ENCODE measurements around the gene LIG4. TPM values are rescaled to one million over a fixed set of nuclear protein-coding genes. Genes with fewer than 3 reads are reported as not detected.

The LIG4 gene
- total RNA-seq, 1 donor from 2014 or later = 7.4 TPM

DNA sequence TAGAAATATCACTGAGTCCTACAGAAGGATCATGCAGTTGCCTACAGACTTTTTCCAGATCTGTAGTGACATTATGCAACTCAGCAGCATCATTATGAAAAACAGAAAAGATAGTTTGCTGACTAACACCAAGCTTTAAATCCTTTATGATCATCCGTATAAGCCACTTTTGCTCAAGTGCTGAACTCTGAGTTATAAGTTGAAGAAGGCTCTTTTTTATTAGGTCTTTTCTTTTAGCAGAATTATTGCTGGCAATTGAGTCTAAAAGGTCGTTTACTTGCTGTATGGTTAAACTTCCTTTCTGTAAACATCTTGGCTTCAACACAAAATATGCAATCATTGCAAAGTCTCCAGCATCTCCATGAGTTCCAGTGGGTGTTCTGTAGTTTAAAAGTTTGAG lies 4.8 kb downstream of the LIG4 start:
- peaks cover 12% of the 10 kb centered on the region for H3K4me1 ChIP-seq
- H3K9me3 ChIP-seq = no peaks in the 10 kb centered on the region
- DNase-seq (ENCODE audit: extremely low spot score in 2 of 2) = no peak
- peaks cover 0 to 7% of the 10 kb centered on the region in 2 donors for H3K36me3 ChIP-seq
- no peak overlapping the region for H3K27ac ChIP-seq
- no peaks in the 10 kb centered on the region for H3K27me3 ChIP-seq
- intact Hi-C loops (cut with DNase I) = no loop called here
- H3K4me3 ChIP-seq = no peak overlapping the region
- TF ChIP-seq POLR2A (IDR thresholded peaks at IDR 0.05) (no peak), POLR2AphosphoS5 (IDR thresholded peaks at IDR 0.05; ENCODE audit: insufficient read depth in 1 of 2, low read depth in 1 of 2) (no peak)
- TF ChIP-seq, protein P1, sequence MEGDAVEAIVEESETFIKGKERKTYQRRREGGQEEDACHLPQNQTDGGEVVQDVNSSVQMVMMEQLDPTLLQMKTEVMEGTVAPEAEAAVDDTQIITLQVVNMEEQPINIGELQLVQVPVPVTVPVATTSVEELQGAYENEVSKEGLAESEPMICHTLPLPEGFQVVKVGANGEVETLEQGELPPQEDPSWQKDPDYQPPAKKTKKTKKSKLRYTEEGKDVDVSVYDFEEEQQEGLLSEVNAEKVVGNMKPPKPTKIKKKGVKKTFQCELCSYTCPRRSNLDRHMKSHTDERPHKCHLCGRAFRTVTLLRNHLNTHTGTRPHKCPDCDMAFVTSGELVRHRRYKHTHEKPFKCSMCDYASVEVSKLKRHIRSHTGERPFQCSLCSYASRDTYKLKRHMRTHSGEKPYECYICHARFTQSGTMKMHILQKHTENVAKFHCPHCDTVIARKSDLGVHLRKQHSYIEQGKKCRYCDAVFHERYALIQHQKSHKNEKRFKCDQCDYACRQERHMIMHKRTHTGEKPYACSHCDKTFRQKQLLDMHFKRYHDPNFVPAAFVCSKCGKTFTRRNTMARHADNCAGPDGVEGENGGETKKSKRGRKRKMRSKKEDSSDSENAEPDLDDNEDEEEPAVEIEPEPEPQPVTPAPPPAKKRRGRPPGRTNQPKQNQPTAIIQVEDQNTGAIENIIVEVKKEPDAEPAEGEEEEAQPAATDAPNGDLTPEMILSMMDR (IDR thresholded peaks at IDR 0.05) = no peak

DNA sequence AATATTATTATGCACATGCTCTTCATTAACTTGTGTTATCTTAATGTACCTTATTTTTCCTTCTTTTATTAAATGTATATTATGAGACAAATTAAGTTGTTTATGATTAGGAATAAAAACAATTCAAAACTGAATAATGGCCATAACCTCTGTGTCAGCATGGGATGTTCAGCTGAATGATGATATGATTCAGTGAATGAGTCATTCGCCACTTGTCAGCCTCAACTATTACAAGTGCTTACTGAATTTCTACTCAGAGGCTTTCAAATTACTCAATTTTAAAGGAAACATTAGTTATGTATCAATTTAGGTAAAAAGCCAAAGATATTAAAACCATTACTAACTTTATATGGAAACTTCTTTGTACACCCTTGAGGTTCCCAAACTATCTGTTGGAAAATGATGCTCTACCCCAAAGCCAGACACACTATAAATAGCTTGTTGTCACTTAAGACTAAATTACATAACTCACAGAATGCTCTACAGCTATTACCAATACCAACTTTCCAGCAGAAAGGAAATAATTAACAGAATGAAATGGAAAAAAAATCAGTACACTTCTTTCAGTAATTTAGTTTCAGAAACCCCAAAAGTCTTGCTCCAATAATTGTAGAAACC lies 14.4 kb downstream of the LIG4 start:
- Histone ChIP-seq H3K4me3 (no peak overlapping the region), H3K36me3 (no peaks in the 10 kb centered on the region), H3K27ac (no peak overlapping the region), H3K27me3 (no peaks in the 10 kb centered on the region), H3K4me1 (no peaks in the 10 kb centered on the region), H3K9me3 (no peaks in the 10 kb centered on the region)
- TF ChIP-seq, protein P1 (IDR thresholded peaks at IDR 0.05) = no peak
- TF ChIP-seq POLR2AphosphoS5 (IDR thresholded peaks at IDR 0.05; ENCODE audit: insufficient read depth in 1 of 2, low read depth in 1 of 2) (no peak), POLR2A (IDR thresholded peaks at IDR 0.05) (no peak)
- intact Hi-C loops (cut with DNase I) = no loop called here
- DNase-seq (ENCODE audit: extremely low spot score in 2 of 2) = no peak

DNA sequence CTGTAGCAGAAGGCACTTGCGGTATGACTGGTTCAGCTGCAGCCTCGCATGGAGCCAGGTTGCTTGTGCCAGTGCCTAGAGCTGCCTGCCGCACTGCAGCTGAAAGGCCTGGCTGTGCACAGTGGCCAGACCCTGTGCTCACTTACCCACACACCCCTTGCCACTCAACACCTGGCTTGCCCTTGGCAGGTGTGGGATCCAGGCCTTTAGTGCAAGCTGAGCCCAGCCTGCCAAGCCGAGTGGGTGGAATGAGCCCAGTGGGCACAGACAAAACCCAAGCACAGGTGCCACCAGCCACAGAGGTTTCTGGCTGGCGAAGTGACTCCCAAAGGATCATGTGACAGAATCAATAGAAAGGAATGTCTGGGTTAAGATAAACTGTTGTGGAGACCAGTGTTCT lies 19.5 kb downstream of the LIG4 start:
- no peaks in the 10 kb centered on the region for H3K36me3 ChIP-seq
- intact Hi-C loops (cut with DNase I) = no loop called here
- no peak overlapping the region for H3K27ac ChIP-seq
- no peak overlapping the region for H3K4me3 ChIP-seq
- no peaks in the 10 kb centered on the region for H3K27me3 ChIP-seq
- no peak for DNase-seq (ENCODE audit: extremely low spot score in 2 of 2)
- H3K4me1 ChIP-seq = no peaks in the 10 kb centered on the region
- no peaks in the 10 kb centered on the region for H3K9me3 ChIP-seq
- TF ChIP-seq, protein P1 (IDR thresholded peaks at IDR 0.05) = no peak
- no peak for TF ChIP-seq POLR2AphosphoS5 (IDR thresholded peaks at IDR 0.05; ENCODE audit: insufficient read depth in 1 of 2, low read depth in 1 of 2)
- TF ChIP-seq POLR2A (IDR thresholded peaks at IDR 0.05) = no peak

DNA sequence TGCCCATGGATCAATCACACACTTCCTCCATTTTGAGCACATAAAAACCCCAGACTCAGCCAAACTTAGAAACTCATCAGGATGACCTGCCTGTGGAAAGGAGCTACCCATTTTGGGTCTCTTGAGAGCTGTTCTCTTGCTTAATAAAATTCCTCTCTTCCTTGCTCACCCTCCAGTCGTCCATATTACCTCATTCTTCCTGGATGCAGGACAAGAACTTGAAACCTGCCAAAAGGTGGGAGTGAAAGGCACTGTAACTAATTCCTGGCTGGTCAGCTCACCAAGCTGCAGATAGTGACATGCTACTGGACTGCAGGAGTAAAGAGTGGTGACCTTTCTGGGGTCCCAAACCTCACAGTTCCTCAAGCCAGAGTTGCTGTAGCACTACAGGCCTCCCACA lies 20.2 kb downstream of the LIG4 start:
- TF ChIP-seq POLR2A (IDR thresholded peaks at IDR 0.05) (no peak), POLR2AphosphoS5 (IDR thresholded peaks at IDR 0.05; ENCODE audit: insufficient read depth in 1 of 2, low read depth in 1 of 2) (no peak)
- TF ChIP-seq, protein P1 (IDR thresholded peaks at IDR 0.05) = no peak
- Histone ChIP-seq H3K36me3 (no peaks in the 10 kb centered on the region), H3K9me3 (no peaks in the 10 kb centered on the region), H3K4me3 (no peak overlapping the region), H3K4me1 (no peaks in the 10 kb centered on the region), H3K27me3 (no peaks in the 10 kb centered on the region), H3K27ac (no peak overlapping the region)
- intact Hi-C loops (cut with DNase I) = no loop called here
- DNase-seq (ENCODE audit: extremely low spot score in 2 of 2) = no peak

DNA sequence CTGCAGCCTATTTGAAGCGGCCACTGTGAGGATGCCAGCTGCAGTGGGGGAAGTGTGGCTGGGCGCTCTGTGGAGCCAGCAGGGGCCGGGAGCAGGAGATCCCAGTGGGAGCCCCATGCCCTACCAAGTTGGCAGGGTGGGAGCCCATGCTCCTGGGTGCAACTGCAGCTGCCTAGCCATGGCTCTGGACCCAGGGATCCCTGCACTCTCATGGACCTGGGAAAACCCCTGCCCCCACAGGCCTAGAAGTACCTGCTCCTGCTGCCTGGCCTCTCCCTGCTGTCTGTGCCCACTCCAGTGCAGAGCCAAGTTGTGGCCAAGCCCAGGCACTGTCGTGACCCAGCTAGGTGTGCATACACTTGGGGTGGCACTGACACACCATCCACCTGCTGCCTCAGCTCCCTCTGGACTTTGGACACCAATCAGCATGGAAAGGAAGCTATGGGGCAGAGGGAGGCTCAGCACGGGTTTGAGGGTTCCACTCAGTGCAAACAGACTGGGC lies 20.9 kb downstream of the LIG4 start:
- no peaks in the 10 kb centered on the region for H3K27me3 ChIP-seq

More for the DNA sequence above, 20.9 kb downstream of the LIG4 start:
- no peak overlapping the region for H3K4me3 ChIP-seq
- no peaks in the 10 kb centered on the region for H3K4me1 ChIP-seq
- intact Hi-C loops (cut with DNase I) = no loop called here
- no peaks in the 10 kb centered on the region for H3K36me3 ChIP-seq
- DNase-seq (ENCODE audit: extremely low spot score in 2 of 2) = no peak
- H3K9me3 ChIP-seq = no peaks in the 10 kb centered on the region
- TF ChIP-seq POLR2AphosphoS5 (IDR thresholded peaks at IDR 0.05; ENCODE audit: insufficient read depth in 1 of 2, low read depth in 1 of 2) (no peak), POLR2A (IDR thresholded peaks at IDR 0.05) (no peak)
- TF ChIP-seq, protein P1 (IDR thresholded peaks at IDR 0.05) = no peak
- no peak overlapping the region for H3K27ac ChIP-seq

Data from vagina (tissue), 2 donors.